GM18505 (cell line): ENCODE data around the gene SCCPDH.
"Not testable (repeated sequence)": the region's sequence is repeated elsewhere in the genome, so short reads cannot be mapped to it uniquely, and the experiment has no call there.

Experiments used
- ATAC-seq: cut with Tn5 transposase; IDR thresholded peaks from one replicate; pipeline ENCODE4 v1.9.1; 2021; ENCODE audit not compliant: unreplicated experiment
- POLR2A ChIP-seq: IDR thresholded peaks from 4 replicates; pipeline ENCODE4 v1.6.1; 2011; ENCODE audit warnings: borderline replicate concordance; ENCODE audit not compliant: insufficient read depth, insufficient read length; ENCODE audit errors: extremely low read depth

SCCPDH gene

GRCh38 chr1:246722720-246723119 is 1.5 kb upstream of the SCCPDH start:
- ATAC-seq, result no peak
- TF ChIP-seq POLR2A, result no peak

GRCh38 chr1:246724731-246725095 is 504 bp downstream of the SCCPDH start:
- TF ChIP-seq POLR2A, result no peak
- peak; percentile 37 for ATAC-seq

- ATAC-seq, result no peak
- no peak for TF ChIP-seq POLR2A
Measured at GRCh38 chr1:246725191-246725590, 982 bp downstream of the SCCPDH start.

- TF ChIP-seq POLR2A, result no peak
- no peak for ATAC-seq
Measured at GRCh38 chr1:246726255-246726679, 2.1 kb downstream of the SCCPDH start.

- no peak for TF ChIP-seq POLR2A
- ATAC-seq, result no peak
Measured at GRCh38 chr1:246726881-246727280, 2.7 kb downstream of the SCCPDH start.

GRCh38 chr1:246727594-246727993 is 3.4 kb downstream of the SCCPDH start:
- no peak for ATAC-seq
- TF ChIP-seq POLR2A, result no peak

GRCh38 chr1:246728311-246728710 is 4.1 kb downstream of the SCCPDH start:
- TF ChIP-seq POLR2A, result no peak
- ATAC-seq, result no peak

- ATAC-seq, result not testable (repeated sequence)
Measured at GRCh38 chr1:246729040-246729439, 4.8 kb downstream of the SCCPDH start.

- TF ChIP-seq POLR2A, result no peak
- ATAC-seq, result no peak
Measured at GRCh38 chr1:246730839-246731238, 6.6 kb downstream of the SCCPDH start.

- not testable (repeated sequence) for ATAC-seq
Measured at GRCh38 chr1:246731873-246732272, 7.7 kb downstream of the SCCPDH start.

GRCh38 chr1:246733704-246734103 is 9.5 kb downstream of the SCCPDH start:
- no peak for TF ChIP-seq POLR2A
- no peak for ATAC-seq

GRCh38 chr1:246734866-246735265 is 10.7 kb downstream of the SCCPDH start:
- no peak for ATAC-seq
- no peak for TF ChIP-seq POLR2A

GRCh38 chr1:246735735-246736134 is 11.5 kb downstream of the SCCPDH start:
- TF ChIP-seq POLR2A, result no peak
- no peak for ATAC-seq

GRCh38 chr1:246742396-246742795 is 18.2 kb downstream of the SCCPDH start:
- no peak for TF ChIP-seq POLR2A
- no peak for ATAC-seq

- not testable (repeated sequence) for ATAC-seq
Measured at GRCh38 chr1:246746155-246746554, 21.9 kb downstream of the SCCPDH start.

- no peak for TF ChIP-seq POLR2A
Measured at GRCh38 chr1:246748006-246748405, 23.8 kb downstream of the SCCPDH start.

More at GRCh38 chr1:246748006-246748405, 23.8 kb downstream of the SCCPDH start:
- no peak for ATAC-seq
